Mesendoderm (in vitro differentiated cells): ENCODE results near the gene IL1RAPL1.

ENCODE experiments used
- DNase-seq: peaks from one replicate; pipeline ENCODE4 v3.0.0; 2013
- H2AK5ac ChIP-seq: 2 replicates; pipeline ENCODE4 v1.6.1; 2013; ENCODE audit warnings: low read length, inconsistent platforms
- H2BK120ac ChIP-seq: 2 replicates; pipeline ENCODE4 v1.6.1; 2013; ENCODE audit warnings: low read depth, mild to moderate bottlenecking, low read length, moderate library complexity, mixed read lengths
- H2BK15ac ChIP-seq: replicated peaks from 2 replicates; pipeline ENCODE4 v1.6.1; 2013; ENCODE audit warnings: low read depth, mild to moderate bottlenecking, moderate library complexity
- H2BK5ac ChIP-seq: 2 replicates; pipeline ENCODE4 v1.6.1; 2013; ENCODE audit warnings: low read length, inconsistent platforms
- H3K18ac ChIP-seq: 2 replicates; pipeline ENCODE4 v1.6.1; 2013; ENCODE audit warnings: mild to moderate bottlenecking, low read length, mixed read lengths
- H3K23ac ChIP-seq: one replicate; pipeline ENCODE4 v1.6.1; 2013; ENCODE audit warnings: low read length
- H3K27ac ChIP-seq: 2 replicates; pipeline ENCODE4 v1.5.1; 2013; ENCODE audit warnings: low read depth, mild to moderate bottlenecking, inconsistent platforms, low read length, moderate library complexity
- H3K27me3 ChIP-seq: 2 replicates; pipeline ENCODE4 v1.6.1; 2013; ENCODE audit warnings: low read length, control low read depth, mild to moderate bottlenecking, inconsistent platforms; ENCODE audit not compliant: insufficient read depth, poor library complexity
- H3K36me3 ChIP-seq: 2 replicates; pipeline ENCODE4 v1.6.1; 2013; ENCODE audit warnings: low read length, inconsistent platforms; ENCODE audit not compliant: control insufficient read depth, insufficient read depth
- H3K4ac ChIP-seq: one replicate; pipeline ENCODE4 v1.6.1; 2013; ENCODE audit warnings: low read depth, mild to moderate bottlenecking, low read length, moderate library complexity
- H3K4me1 ChIP-seq: 2 replicates; pipeline ENCODE4 v1.6.1; 2013; ENCODE audit warnings: low read depth, low read length, inconsistent platforms; ENCODE audit not compliant: control insufficient read depth
- H3K4me2 ChIP-seq: 2 replicates; pipeline ENCODE4 v1.6.1; 2013; ENCODE audit warnings: low read length
- H3K4me3 ChIP-seq: 2 replicates; pipeline ENCODE4 v1.5.1; 2013; ENCODE audit warnings: mild to moderate bottlenecking, low read length
- H3K56ac ChIP-seq: one replicate; pipeline ENCODE4 v1.6.1; 2013; ENCODE audit warnings: low read length
- H3K79me1 ChIP-seq: 2 replicates; pipeline ENCODE4 v1.6.1; 2013; ENCODE audit warnings: low read length, inconsistent platforms
- H3K79me2 ChIP-seq: 2 replicates; pipeline ENCODE4 v1.6.1; 2013; ENCODE audit warnings: mild to moderate bottlenecking, low read length; ENCODE audit not compliant: control insufficient read depth, insufficient read depth
- H3K9ac ChIP-seq: 2 replicates; pipeline ENCODE4 v1.6.1; 2013; ENCODE audit warnings: low read length, inconsistent platforms
- H4K5ac ChIP-seq: one replicate; pipeline ENCODE4 v1.6.1; 2013; ENCODE audit warnings: low read length
- H4K8ac ChIP-seq: one replicate; pipeline ENCODE4 v1.6.1; 2013; ENCODE audit warnings: low read depth, mild to moderate bottlenecking, control low read depth, low read length, moderate library complexity
- WGBS: extraction: QIAGEN DNeasy Blood & Tissue Kit; methylation state at CpG from one replicate; pipeline ENCODE4 v1.1.7; 2013; ENCODE audit warnings: low lambda C conversion rate, missing lambda C conversion rate; ENCODE audit not compliant: insufficient coverage; ENCODE audit errors: extremely low coverage; 5-methylcytosine and 5-hydroxymethylcytosine counted together

The IL1RAPL1 gene

DNA sequence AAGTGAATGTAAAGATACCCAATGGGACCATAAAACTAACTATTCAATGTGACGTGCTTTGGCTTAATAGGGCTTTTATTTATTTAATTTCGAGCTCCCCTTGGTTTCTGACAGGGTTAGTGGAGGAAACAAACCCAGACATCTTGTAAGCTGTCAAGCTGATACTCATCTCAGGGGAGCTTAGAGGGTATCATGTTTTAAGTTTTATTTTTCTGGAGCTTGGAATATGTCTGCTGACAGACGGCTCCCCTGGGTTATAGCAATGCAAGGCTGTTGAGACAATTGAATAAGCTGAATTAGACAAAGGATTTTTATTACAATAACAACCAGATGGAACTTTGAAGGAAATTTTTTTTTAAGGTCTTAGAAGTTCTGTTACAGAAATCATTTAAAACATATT lies 456.5 kb downstream of the IL1RAPL1 start:
- Histone ChIP-seq H2BK5ac (no peak overlapping the region), H3K4me2 (no peak overlapping the region), H2BK120ac (no peak overlapping the region), H3K27ac (no peak overlapping the region), H2BK15ac (no peak overlapping the region), H3K18ac (no peak overlapping the region), H3K23ac (no peak overlapping the region), H3K4me1 (no peaks in the 10 kb centered on the region), H3K79me2 (no peaks in the 10 kb centered on the region), H3K4ac (no peak overlapping the region), H3K27me3 (no peaks in the 10 kb centered on the region), H3K9ac (no peak overlapping the region), H3K36me3 (no peaks in the 10 kb centered on the region), H3K79me1 (no peaks in the 10 kb centered on the region), H2AK5ac (no peak overlapping the region), H4K8ac (no peak overlapping the region), H4K5ac (no peak overlapping the region), H3K56ac (no peak overlapping the region), H3K4me3 (no peak overlapping the region)
- DNase-seq, result no peak
- no CpG with 5 or more reads among the region's 3 CpGs for WGBS

DNA sequence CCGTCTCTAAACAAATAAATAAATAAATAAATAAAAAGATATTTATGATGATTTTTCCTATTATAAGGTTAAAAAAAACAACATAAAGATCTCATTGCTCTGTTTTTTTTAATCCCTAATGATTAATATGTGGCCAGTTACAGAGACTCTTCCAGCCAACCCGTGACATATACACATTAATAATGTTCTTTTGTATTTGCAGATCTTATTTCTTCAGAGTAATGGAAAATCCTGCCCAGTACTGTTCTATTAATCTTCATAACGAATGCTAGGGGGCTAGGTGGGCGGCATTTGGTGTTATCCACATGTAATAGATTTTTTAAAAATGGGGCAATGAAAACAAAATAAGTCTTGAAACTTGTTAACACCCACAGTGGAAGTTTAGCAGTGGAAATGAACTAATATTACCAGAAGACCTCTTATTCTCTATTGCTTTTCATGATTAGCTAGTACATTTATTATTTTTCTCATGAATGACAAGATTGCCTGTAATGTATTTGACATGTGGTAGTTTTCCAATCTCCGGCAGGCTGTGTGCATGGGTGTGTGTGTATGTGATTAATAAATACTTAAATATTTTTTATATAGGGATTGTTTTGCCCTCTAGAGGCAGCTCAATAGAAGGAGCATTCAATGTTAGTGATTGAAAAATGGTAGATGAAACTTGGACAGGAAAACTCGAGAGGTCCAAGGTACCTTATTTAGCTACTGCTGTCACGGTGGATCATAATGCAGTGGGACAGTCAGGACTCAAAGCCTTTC lies 457.4 kb downstream of the IL1RAPL1 start:
- H3K79me2 ChIP-seq, result no peaks in the 10 kb centered on the region
- no peaks in the 10 kb centered on the region for H3K79me1 ChIP-seq
- no peaks in the 10 kb centered on the region for H3K36me3 ChIP-seq

GRCh38 chrX:29065477-29065876 lies 478.2 kb downstream of the IL1RAPL1 start:
- Histone ChIP-seq H2BK15ac (no peak overlapping the region), H3K4me1 (no peaks in the 10 kb centered on the region), H3K4me2 (no peak overlapping the region), H3K27ac (no peak overlapping the region), H2BK120ac (no peak overlapping the region), H2BK5ac (no peak overlapping the region), H3K36me3 (no peaks in the 10 kb centered on the region), H3K56ac (no peak overlapping the region), H2AK5ac (no peak overlapping the region), H3K79me1 (no peaks in the 10 kb centered on the region), H4K8ac (no peak overlapping the region), H3K27me3 (no peaks in the 10 kb centered on the region), H3K23ac (no peak overlapping the region), H3K4ac (no peak overlapping the region), H4K5ac (no peak overlapping the region), H3K9ac (no peak overlapping the region), H3K18ac (no peak overlapping the region), H3K79me2 (no peaks in the 10 kb centered on the region), H3K4me3 (no peak overlapping the region)
- no peak for DNase-seq
- no CpG with 5 or more reads among the region's 2 CpGs for WGBS

More for the DNA sequence above, 457.4 kb downstream of the IL1RAPL1 start:
- Histone ChIP-seq H3K4me1 (no peaks in the 10 kb centered on the region), H3K9ac (no peak overlapping the region), H2BK15ac (no peak overlapping the region), H4K8ac (no peak overlapping the region), H3K23ac (no peak overlapping the region), H3K27ac (no peak overlapping the region), H3K4me3 (no peak overlapping the region), H2BK5ac (no peak overlapping the region), H3K4me2 (no peak overlapping the region), H3K4ac (no peak overlapping the region), H4K5ac (no peak overlapping the region), H3K56ac (no peak overlapping the region), H2AK5ac (no peak overlapping the region), H3K27me3 (no peaks in the 10 kb centered on the region), H3K18ac (no peak overlapping the region), H2BK120ac (no peak overlapping the region)
- DNase-seq, result no peak
- no CpG with 5 or more reads among the region's 7 CpGs for WGBS

GRCh38 chrX:29066516-29066915 lies 479.3 kb downstream of the IL1RAPL1 start:
- Histone ChIP-seq H3K79me2 (no peaks in the 10 kb centered on the region), H3K4me1 (no peaks in the 10 kb centered on the region), H3K27ac (no peak overlapping the region), H3K4me3 (no peak overlapping the region), H4K8ac (no peak overlapping the region), H4K5ac (no peak overlapping the region), H2AK5ac (no peak overlapping the region), H2BK15ac (no peak overlapping the region), H3K56ac (no peak overlapping the region), H3K23ac (no peak overlapping the region), H3K9ac (no peak overlapping the region), H2BK120ac (no peak overlapping the region), H3K18ac (no peak overlapping the region), H3K27me3 (no peaks in the 10 kb centered on the region), H3K4ac (no peak overlapping the region), H3K36me3 (no peaks in the 10 kb centered on the region), H3K79me1 (no peaks in the 10 kb centered on the region), H3K4me2 (no peak overlapping the region), H2BK5ac (no peak overlapping the region)
- DNase-seq, result peak; percentile 55
- no CpG with 5 or more reads among the region's 1 CpG for WGBS

- no peak for DNase-seq
- H2AK5ac ChIP-seq, result no peak overlapping the region
- no peak overlapping the region for H3K4ac ChIP-seq
- no peak overlapping the region for H3K18ac ChIP-seq
- no peak overlapping the region for H3K4me3 ChIP-seq
- no peaks in the 10 kb centered on the region for H3K4me1 ChIP-seq
- H4K5ac ChIP-seq, result no peak overlapping the region
- no peak overlapping the region for H3K23ac ChIP-seq
- no peak overlapping the region for H4K8ac ChIP-seq
- no peak overlapping the region for H3K4me2 ChIP-seq
- WGBS, result no CpG with 5 or more reads among the region's 4 CpGs
- H3K56ac ChIP-seq, result no peak overlapping the region
- H2BK15ac ChIP-seq, result no peak overlapping the region
- no peak overlapping the region for H2BK120ac ChIP-seq
- no peaks in the 10 kb centered on the region for H3K79me1 ChIP-seq
- no peaks in the 10 kb centered on the region for H3K79me2 ChIP-seq
- no peak overlapping the region for H3K9ac ChIP-seq
- no peak overlapping the region for H2BK5ac ChIP-seq
- H3K36me3 ChIP-seq, result no peaks in the 10 kb centered on the region
- no peaks in the 10 kb centered on the region for H3K27me3 ChIP-seq
- no peak overlapping the region for H3K27ac ChIP-seq
These were observed 480.1 kb downstream of the IL1RAPL1 start for GRCh38 chrX:29067351-29067750.
